Measurements from ENCODE around the gene IL23R. TPM values are rescaled to one million over a fixed set of nuclear protein-coding genes. Genes with fewer than 3 reads are reported as not detected.

The IL23R gene
- polyA plus RNA-seq, 1 experiment, result not detected

- TF ChIP-seq, protein P1, sequence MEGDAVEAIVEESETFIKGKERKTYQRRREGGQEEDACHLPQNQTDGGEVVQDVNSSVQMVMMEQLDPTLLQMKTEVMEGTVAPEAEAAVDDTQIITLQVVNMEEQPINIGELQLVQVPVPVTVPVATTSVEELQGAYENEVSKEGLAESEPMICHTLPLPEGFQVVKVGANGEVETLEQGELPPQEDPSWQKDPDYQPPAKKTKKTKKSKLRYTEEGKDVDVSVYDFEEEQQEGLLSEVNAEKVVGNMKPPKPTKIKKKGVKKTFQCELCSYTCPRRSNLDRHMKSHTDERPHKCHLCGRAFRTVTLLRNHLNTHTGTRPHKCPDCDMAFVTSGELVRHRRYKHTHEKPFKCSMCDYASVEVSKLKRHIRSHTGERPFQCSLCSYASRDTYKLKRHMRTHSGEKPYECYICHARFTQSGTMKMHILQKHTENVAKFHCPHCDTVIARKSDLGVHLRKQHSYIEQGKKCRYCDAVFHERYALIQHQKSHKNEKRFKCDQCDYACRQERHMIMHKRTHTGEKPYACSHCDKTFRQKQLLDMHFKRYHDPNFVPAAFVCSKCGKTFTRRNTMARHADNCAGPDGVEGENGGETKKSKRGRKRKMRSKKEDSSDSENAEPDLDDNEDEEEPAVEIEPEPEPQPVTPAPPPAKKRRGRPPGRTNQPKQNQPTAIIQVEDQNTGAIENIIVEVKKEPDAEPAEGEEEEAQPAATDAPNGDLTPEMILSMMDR (IDR thresholded peaks at IDR 0.05; ENCODE audit: low read depth, low read length), result no peak
- no peak for DNase-seq (ENCODE audit: low read depth, low spot score)
- Histone ChIP-seq H3K27ac (ENCODE audit: low read depth, low read length) (no peak overlapping the region), H3K9me3 (ENCODE audit: control insufficient read depth, insufficient read depth, low read length) (no peaks in the 10 kb centered on the region), H3K4me3 (ENCODE audit: low read depth, low read length) (no peak overlapping the region), H3K27me3 (ENCODE audit: control insufficient read depth, insufficient read depth, low read length) (peaks cover 6% of the 10 kb centered on the region)
- ChIA-PET CTCF (interaction anchor here (0.7 to 8.7 kb wide), 4 partner anchors 10 to 452 kb away, joined by 3 to 190 read pairs (median 4); no protein-coding TSS in a partner anchor), POLR2A (no interaction called here)
Measured at GRCh38 chr1:67216401-67216800, 50.1 kb downstream of the IL23R start.

DNA sequence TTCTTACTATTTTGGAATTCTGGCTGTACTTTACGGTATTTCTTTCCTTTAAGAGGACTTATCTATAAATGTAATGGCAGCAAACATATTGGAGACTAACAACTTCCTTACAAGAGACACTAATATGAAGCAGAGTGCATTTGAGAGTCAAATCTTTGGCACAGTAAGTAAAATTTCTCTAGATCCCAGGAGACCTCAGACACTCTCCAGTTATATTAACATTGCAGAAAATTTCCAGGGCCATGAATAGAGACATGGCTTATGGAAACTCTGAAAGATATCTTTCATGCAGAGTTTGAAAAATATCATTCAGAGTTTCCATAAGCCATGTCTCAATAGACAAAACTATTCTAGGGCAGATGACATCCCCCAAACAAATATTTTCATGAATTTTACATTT lies 51.2 kb downstream of the IL23R start:
- ChIA-PET CTCF (interaction anchor here (1.8 to 8.7 kb wide), 2 partner anchors 283 to 284 kb away, joined by 12 to 190 read pairs; no protein-coding TSS in a partner anchor), POLR2A (no interaction called here)
- Histone ChIP-seq H3K27me3 (ENCODE audit: control insufficient read depth, insufficient read depth, low read length) (peaks cover 6% of the 10 kb centered on the region), H3K4me3 (ENCODE audit: low read depth, low read length) (no peak overlapping the region), H3K27ac (ENCODE audit: low read depth, low read length) (no peak overlapping the region), H3K9me3 (ENCODE audit: control insufficient read depth, insufficient read depth, low read length) (no peaks in the 10 kb centered on the region)
- DNase-seq (ENCODE audit: low read depth, low spot score), result no peak
- TF ChIP-seq, protein P1 (IDR thresholded peaks at IDR 0.05; ENCODE audit: low read depth, low read length), result no peak

- DNase-seq (ENCODE audit: low read depth, low spot score), result no peak
- H3K27me3 ChIP-seq (ENCODE audit: control insufficient read depth, insufficient read depth, low read length), result peaks cover 6% of the 10 kb centered on the region
- H3K9me3 ChIP-seq (ENCODE audit: control insufficient read depth, insufficient read depth, low read length), result no peaks in the 10 kb centered on the region
- H3K4me3 ChIP-seq (ENCODE audit: low read depth, low read length), result no peak overlapping the region
- CTCF ChIA-PET, result interaction anchor here (1.8 kb wide), 1 partner anchor 283 kb away, joined by 12 read pairs; no protein-coding TSS in a partner anchor
- no peak overlapping the region for H3K27ac ChIP-seq (ENCODE audit: low read depth, low read length)
- POLR2A ChIA-PET, result no interaction called here
- TF ChIP-seq, protein P1 (IDR thresholded peaks at IDR 0.05; ENCODE audit: low read depth, low read length), result no peak
Measured at GRCh38 chr1:67217938-67218337, 51.7 kb downstream of the IL23R start.

DNA sequence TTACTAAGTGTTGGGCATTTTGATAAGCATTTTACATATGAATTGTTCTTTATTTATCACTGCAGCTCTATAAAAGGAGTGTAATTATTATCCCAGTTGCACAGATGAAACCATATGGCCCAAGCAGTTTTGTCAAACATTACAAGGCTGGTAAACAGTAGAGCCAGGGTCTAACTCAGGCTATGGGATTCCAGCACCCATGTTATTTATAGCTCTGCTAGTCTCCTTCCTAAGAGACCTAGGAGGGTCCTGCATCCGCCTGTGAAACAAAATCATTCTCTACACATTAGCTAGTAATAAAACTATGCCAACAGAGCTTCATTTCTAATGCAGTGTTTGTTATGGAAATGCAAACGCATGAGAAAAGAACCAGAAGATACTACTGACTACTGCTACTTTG lies 58.6 kb downstream of the IL23R start:
- CTCF ChIA-PET, result interaction anchor here (1.1 to 1.3 kb wide), 2 partner anchors 11 to 76 kb away, joined by 3 to 14 read pairs; no protein-coding TSS in a partner anchor
- DNase-seq (ENCODE audit: low read depth, low spot score), result no peak
- TF ChIP-seq, protein P1 (IDR thresholded peaks at IDR 0.05; ENCODE audit: low read depth, low read length), result no peak
- Histone ChIP-seq H3K9me3 (ENCODE audit: control insufficient read depth, insufficient read depth, low read length) (no peaks in the 10 kb centered on the region), H3K27me3 (ENCODE audit: control insufficient read depth, insufficient read depth, low read length) (peaks cover 6% of the 10 kb centered on the region), H3K27ac (ENCODE audit: low read depth, low read length) (no peak overlapping the region), H3K4me3 (ENCODE audit: low read depth, low read length) (no peak overlapping the region)
- POLR2A ChIA-PET, result no interaction called here

GRCh38 chr1:67226688-67227087 lies 60.4 kb downstream of the IL23R start:
- H3K27me3 ChIP-seq (ENCODE audit: control insufficient read depth, insufficient read depth, low read length), result peaks cover 6% of the 10 kb centered on the region
- CTCF ChIA-PET, result interaction anchor here (0.5 to 0.8 kb wide), 2 partner anchors 13 to 449 kb away, joined by 3 read pairs; no protein-coding TSS in a partner anchor
- no peak for DNase-seq (ENCODE audit: low read depth, low spot score)
- H3K4me3 ChIP-seq (ENCODE audit: low read depth, low read length), result no peak overlapping the region
- no peaks in the 10 kb centered on the region for H3K9me3 ChIP-seq (ENCODE audit: control insufficient read depth, insufficient read depth, low read length)
- POLR2A ChIA-PET, result no interaction called here
- H3K27ac ChIP-seq (ENCODE audit: low read depth, low read length), result no peak overlapping the region
- TF ChIP-seq, protein P1 (IDR thresholded peaks at IDR 0.05; ENCODE audit: low read depth, low read length), result no peak
